ENCODE results near the gene SEPSECS. TPM values are rescaled to one million over a fixed set of nuclear protein-coding genes. Genes with fewer than 3 reads are reported as not detected.
A peak's percentile ranks its signal among the peaks of the same experiment; 100 is the strongest.

SEPSECS gene
- total RNA-seq, 1 donor from 2014 or later = 4.2 TPM

DNA sequence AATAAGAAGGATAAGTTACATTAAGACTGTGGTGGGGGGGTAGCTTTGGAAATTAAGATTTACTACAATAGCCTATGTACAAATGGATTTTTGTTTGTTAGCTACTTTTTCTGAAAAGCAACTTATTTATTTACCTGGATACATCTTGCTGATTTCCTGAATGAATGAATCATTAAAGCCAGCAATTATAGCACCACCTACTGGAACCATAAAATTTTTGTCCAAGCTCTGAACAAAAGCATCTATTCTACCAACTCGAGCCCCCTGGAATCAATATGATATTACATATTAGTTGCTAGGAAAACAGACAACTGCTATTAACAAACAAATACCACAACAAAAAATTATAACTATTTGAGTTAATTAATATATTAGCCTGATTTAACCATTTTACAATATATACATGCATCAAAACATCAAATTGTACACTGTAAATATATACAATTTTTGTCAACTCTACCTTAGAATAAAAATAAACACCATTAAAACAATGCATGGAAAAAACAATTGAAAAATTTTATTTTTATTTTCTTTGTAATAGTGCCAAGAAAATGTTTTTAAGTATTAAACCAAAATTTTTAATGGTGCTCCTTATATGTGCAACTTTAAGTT lies 15.3 kb downstream of the SEPSECS start:
- Histone ChIP-seq H3K27me3 (no peaks in the 10 kb centered on the region), H3K9me3 (no peaks in the 10 kb centered on the region), H3K36me3 (peaks cover 0 to 5% of the 10 kb centered on the region in 2 donors), H3K4me3 (no peak overlapping the region), H3K4me1 (no peaks in the 10 kb centered on the region), H3K27ac (no peak overlapping the region)
- no peak for DNase-seq (ENCODE audit: extremely low spot score in 2 of 2)
- intact Hi-C loops (cut with DNase I) = no loop called here
- no peak for TF ChIP-seq POLR2A (IDR thresholded peaks at IDR 0.05)
- TF ChIP-seq, protein P1, sequence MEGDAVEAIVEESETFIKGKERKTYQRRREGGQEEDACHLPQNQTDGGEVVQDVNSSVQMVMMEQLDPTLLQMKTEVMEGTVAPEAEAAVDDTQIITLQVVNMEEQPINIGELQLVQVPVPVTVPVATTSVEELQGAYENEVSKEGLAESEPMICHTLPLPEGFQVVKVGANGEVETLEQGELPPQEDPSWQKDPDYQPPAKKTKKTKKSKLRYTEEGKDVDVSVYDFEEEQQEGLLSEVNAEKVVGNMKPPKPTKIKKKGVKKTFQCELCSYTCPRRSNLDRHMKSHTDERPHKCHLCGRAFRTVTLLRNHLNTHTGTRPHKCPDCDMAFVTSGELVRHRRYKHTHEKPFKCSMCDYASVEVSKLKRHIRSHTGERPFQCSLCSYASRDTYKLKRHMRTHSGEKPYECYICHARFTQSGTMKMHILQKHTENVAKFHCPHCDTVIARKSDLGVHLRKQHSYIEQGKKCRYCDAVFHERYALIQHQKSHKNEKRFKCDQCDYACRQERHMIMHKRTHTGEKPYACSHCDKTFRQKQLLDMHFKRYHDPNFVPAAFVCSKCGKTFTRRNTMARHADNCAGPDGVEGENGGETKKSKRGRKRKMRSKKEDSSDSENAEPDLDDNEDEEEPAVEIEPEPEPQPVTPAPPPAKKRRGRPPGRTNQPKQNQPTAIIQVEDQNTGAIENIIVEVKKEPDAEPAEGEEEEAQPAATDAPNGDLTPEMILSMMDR (IDR thresholded peaks at IDR 0.05) = peak in 1 of 3 experiments; percentile 28

DNA sequence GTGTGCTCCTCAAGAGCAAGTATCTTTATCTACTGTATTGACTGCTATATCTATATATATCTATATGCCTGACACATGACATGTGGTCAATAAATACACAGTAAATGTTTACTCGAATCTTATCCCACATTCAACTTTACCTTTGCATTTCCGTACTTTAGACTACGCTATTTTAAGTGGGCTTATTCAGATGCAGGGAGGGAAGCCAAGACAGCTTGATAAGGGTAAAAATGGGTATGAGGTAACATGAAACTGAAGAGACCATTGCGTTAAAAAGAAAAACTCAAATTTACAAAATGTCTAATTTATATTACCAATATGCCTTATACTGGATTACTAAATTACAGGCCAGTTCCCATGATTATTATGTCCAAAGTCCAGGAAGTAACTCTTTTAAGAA lies 17.8 kb downstream of the SEPSECS start:
- Histone ChIP-seq H3K27ac (no peak overlapping the region), H3K27me3 (no peaks in the 10 kb centered on the region), H3K4me1 (no peaks in the 10 kb centered on the region), H3K4me3 (no peak overlapping the region), H3K36me3 (peaks cover 0 to 5% of the 10 kb centered on the region in 2 donors), H3K9me3 (no peaks in the 10 kb centered on the region)
- DNase-seq (ENCODE audit: extremely low spot score in 2 of 2) = no peak
- intact Hi-C loops (cut with DNase I) = no loop called here
- TF ChIP-seq POLR2A (IDR thresholded peaks at IDR 0.05) (no peak), POLR2AphosphoS5 (IDR thresholded peaks at IDR 0.05; ENCODE audit: insufficient read depth in 1 of 2, low read depth in 1 of 2) (no peak)
- TF ChIP-seq, protein P1 (IDR thresholded peaks at IDR 0.05) = no peak

DNA sequence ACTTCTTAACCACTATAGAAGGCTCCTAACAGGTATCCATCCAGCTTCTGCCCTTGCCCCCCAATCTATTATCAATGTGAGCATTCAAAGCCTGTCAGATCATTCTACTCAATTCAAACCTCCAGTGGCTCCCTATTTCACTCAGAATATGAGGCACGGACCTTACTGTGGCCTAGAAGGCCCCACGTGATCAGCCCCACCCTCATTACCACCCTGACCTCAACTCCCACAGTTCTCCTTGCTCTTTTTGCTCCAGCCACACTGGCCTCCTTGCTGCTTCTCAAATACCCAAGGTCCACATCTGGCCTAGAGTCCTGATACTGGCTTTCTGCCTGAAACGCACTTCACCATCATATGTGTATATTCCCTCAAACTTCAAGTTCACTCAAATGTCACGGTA lies 18.7 kb downstream of the SEPSECS start:
- Histone ChIP-seq H3K4me1 (no peaks in the 10 kb centered on the region), H3K9me3 (no peaks in the 10 kb centered on the region), H3K36me3 (peaks cover 0 to 12% of the 10 kb centered on the region in 2 donors), H3K27ac (no peak overlapping the region), H3K27me3 (no peaks in the 10 kb centered on the region), H3K4me3 (no peak overlapping the region)
- intact Hi-C loops (cut with DNase I) = no loop called here
- no peak for DNase-seq (ENCODE audit: extremely low spot score in 2 of 2)
- TF ChIP-seq, protein P1 (IDR thresholded peaks at IDR 0.05) = no peak
- TF ChIP-seq POLR2A (IDR thresholded peaks at IDR 0.05) (no peak), POLR2AphosphoS5 (IDR thresholded peaks at IDR 0.05; ENCODE audit: insufficient read depth in 1 of 2, low read depth in 1 of 2) (no peak)

DNA sequence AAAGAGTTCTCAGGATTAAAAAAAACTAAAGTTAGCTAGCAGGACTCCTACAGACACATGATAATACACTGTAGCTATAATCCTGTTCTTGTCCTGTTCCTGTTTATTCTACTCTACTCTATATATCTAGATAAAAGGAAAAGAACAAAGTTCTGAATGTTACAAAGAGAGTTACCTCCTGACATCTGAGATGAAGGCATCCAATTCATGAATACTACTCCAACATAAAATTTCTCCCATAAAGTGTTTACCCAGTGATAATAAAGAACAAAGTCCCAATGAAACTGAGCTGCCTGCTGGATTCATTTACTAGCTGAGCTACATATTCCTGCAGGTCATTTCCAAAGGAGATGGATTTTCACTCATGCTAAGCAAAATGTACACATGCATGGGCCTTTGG lies 27.1 kb downstream of the SEPSECS start:
- TF ChIP-seq, protein P1 (IDR thresholded peaks at IDR 0.05) = no peak
- TF ChIP-seq POLR2A (IDR thresholded peaks at IDR 0.05) (no peak), POLR2AphosphoS5 (IDR thresholded peaks at IDR 0.05; ENCODE audit: insufficient read depth in 1 of 2, low read depth in 1 of 2) (no peak)
- H3K27ac ChIP-seq = no peak overlapping the region
- intact Hi-C loops (cut with DNase I) = no loop called here

DNA sequence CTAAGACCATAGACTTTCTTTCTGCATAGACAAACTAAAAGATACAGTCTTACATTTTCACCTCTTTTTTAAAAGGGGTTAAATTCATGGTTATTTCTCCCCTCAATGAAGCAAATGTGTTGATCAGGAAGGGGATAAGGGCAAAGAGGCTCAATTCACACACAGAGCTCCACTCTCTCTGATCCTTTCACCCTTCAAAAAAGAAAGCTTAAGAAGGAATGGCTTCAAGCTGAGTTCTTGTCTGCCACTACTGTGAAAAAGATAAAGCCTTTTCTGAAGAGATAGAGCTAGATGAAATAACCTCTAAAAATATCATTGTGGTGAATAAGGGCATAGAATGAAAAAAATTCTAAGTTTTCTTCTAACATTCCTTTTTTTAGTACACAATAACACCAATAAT lies 28.3 kb downstream of the SEPSECS start:
- DNase-seq (ENCODE audit: extremely low spot score in 2 of 2) = no peak
- intact Hi-C loops (cut with DNase I) = no loop called here
- peaks cover 0 to 3% of the 10 kb centered on the region in 2 donors for H3K36me3 ChIP-seq
- H3K27ac ChIP-seq = no peak overlapping the region
- no peaks in the 10 kb centered on the region for H3K4me1 ChIP-seq
- H3K9me3 ChIP-seq = no peaks in the 10 kb centered on the region
- H3K4me3 ChIP-seq = no peak overlapping the region
- no peak for TF ChIP-seq POLR2A (IDR thresholded peaks at IDR 0.05)
- TF ChIP-seq, protein P1 (IDR thresholded peaks at IDR 0.05) = no peak
- TF ChIP-seq POLR2AphosphoS5 (IDR thresholded peaks at IDR 0.05; ENCODE audit: insufficient read depth in 1 of 2, low read depth in 1 of 2) = no peak
- H3K27me3 ChIP-seq = no peaks in the 10 kb centered on the region

More for the DNA sequence above, 27.1 kb downstream of the SEPSECS start:
- H3K36me3 ChIP-seq = peaks cover 0 to 7% of the 10 kb centered on the region in 2 donors
- H3K4me3 ChIP-seq = no peak overlapping the region
- DNase-seq (ENCODE audit: extremely low spot score in 2 of 2) = no peak
- no peaks in the 10 kb centered on the region for H3K27me3 ChIP-seq
- H3K4me1 ChIP-seq = no peaks in the 10 kb centered on the region
- H3K9me3 ChIP-seq = no peaks in the 10 kb centered on the region

Measured in vagina (tissue), 2 donors.